MCF 10A (cell line): ENCODE results near the gene WAC. TPM values are rescaled to one million over a fixed set of nuclear protein-coding genes. Genes with fewer than 3 reads are reported as not detected.
"Not testable (repeated sequence)": the region's sequence is repeated elsewhere in the genome, so short reads cannot be mapped to it uniquely, and the experiment has no call there.

Experiments
- BruUV-seq: library from RNA; stranded (reverse); fragments of 400-500 nt; replicated peaks from 2 replicates; lab custom pipeline; 2021; lab: Mats Ljungman, UMichigan
- CTCF ChIA-PET: fragments of 300-600 bp; sonication (Branson Sonifier 250); formaldehyde crosslinking; extraction: SDS; loops from one replicate; lab custom pipeline; 2021; ENCODE audit warnings: antibody characterized with exemption, inconsistent platforms; lab: Yijun Ruan, JAX
- POLR2A ChIA-PET: fragments of 300-600, 350-650 bp; sonication (Branson Sonifier 250); formaldehyde crosslinking; extraction: SDS; loops from one replicate; lab custom pipeline; 2020; ENCODE audit warnings: antibody characterized with exemption, inconsistent platforms; lab: Yijun Ruan, JAX
- DNase-seq: peaks from one replicate; pipeline ENCODE4 v3.0.0-alpha.2; 2018; ENCODE audit not compliant: unreplicated experiment
- H3K27ac Mint-ChIP-seq: one replicate; pipeline ENCODE4 v1.8.0; 2022; ENCODE audit warnings: mild to moderate bottlenecking, low read depth, mixed read lengths; ENCODE audit not compliant: unreplicated experiment
- H3K27me3 Mint-ChIP-seq: one replicate; pipeline ENCODE4 v1.8.0; 2022; ENCODE audit warnings: mixed read lengths; ENCODE audit not compliant: insufficient read depth, unreplicated experiment
- H3K36me3 Mint-ChIP-seq: one replicate; pipeline ENCODE4 v1.8.0; 2022; ENCODE audit warnings: mild to moderate bottlenecking, moderate library complexity, mixed read lengths; ENCODE audit not compliant: insufficient read depth, unreplicated experiment
- H3K4me1 Mint-ChIP-seq: one replicate; pipeline ENCODE4 v1.8.0; 2022; ENCODE audit warnings: mixed read lengths; ENCODE audit not compliant: insufficient read depth, unreplicated experiment
- H3K4me3 Mint-ChIP-seq: one replicate; pipeline ENCODE4 v1.8.0; 2022; ENCODE audit warnings: mild to moderate bottlenecking, moderate library complexity, mixed read lengths; ENCODE audit not compliant: unreplicated experiment
- H3K9me3 Mint-ChIP-seq: one replicate; pipeline ENCODE4 v1.8.0; 2022; ENCODE audit warnings: mixed read lengths; ENCODE audit not compliant: unreplicated experiment
- CTCF ChIP-seq: fragments of 200-600 bp; IDR thresholded peaks from one replicate; pipeline ENCODE4 v1.8.0; 2022; ENCODE audit warnings: antibody characterized with exemption, mild to moderate bottlenecking; ENCODE audit not compliant: unreplicated experiment
- intact Hi-C: fragments of 100-400 bp; cut with micrococcal nuclease; formaldehyde crosslinking; loops from 2 replicates; pipeline ENCODE4 v1.14.1; 2022
- total RNA-seq: library from RNA; stranded (reverse); gene quantifications from 2 replicates; pipeline ENCODE4 v1.2.3, GENCODE V29; 2022

The WAC gene
- total RNA-seq, 1 experiment from 2014 or later, result 155 TPM

- no peaks in the 10 kb centered on the region for H3K36me3 Mint-ChIP-seq
- ChIA-PET POLR2A (interaction anchor here (0.7 to 0.8 kb wide), 2 partner anchors 35 to 38 kb away, joined by 3 to 4 read pairs; no protein-coding TSS in a partner anchor), CTCF (interaction anchor here (1.0 kb wide), 1 partner anchor 9 kb away, joined by 4 read pairs; no protein-coding TSS in a partner anchor)
- intact Hi-C loops, result no loop called here
- H3K27ac Mint-ChIP-seq, result no peak overlapping the region
- BruUV-seq, result no TSS peak
- no peak overlapping the region for H3K4me3 Mint-ChIP-seq
- peaks cover 6% of the 10 kb centered on the region for H3K4me1 Mint-ChIP-seq
- no peaks in the 10 kb centered on the region for H3K27me3 Mint-ChIP-seq
- H3K9me3 Mint-ChIP-seq, result no peaks in the 10 kb centered on the region
- TF ChIP-seq CTCF, result no peak
- DNase-seq, result no peak
These were observed 35.4 kb upstream of the WAC start for GRCh38 chr10:28497313-28498126.

GRCh38 chr10:28500203-28500602, 32.7 kb upstream of the WAC start:
- intact Hi-C loops, H3K27me3 Mint-ChIP-seq, H3K36me3 Mint-ChIP-seq, H3K4me3 Mint-ChIP-seq, POLR2A ChIA-PET, H3K9me3 Mint-ChIP-seq, H3K27ac Mint-ChIP-seq, DNase-seq, CTCF ChIA-PET, BruUV-seq: not testable (repeated sequence)
- peaks cover 12% of the 10 kb centered on the region for H3K4me1 Mint-ChIP-seq

- CTCF ChIA-PET, result interaction anchor here (0.7 kb wide), 1 partner anchor 75 kb away, joined by 3 read pairs; no protein-coding TSS in a partner anchor
- H3K4me3 Mint-ChIP-seq, result peak overlapping the region; percentile 70
- peak; percentile 88 for DNase-seq
- peak; percentile 13 for TF ChIP-seq CTCF
- intact Hi-C loops, result no loop called here
- H3K36me3 Mint-ChIP-seq, result no peaks in the 10 kb centered on the region
- peaks cover 6% of the 10 kb centered on the region for H3K4me1 Mint-ChIP-seq
- no peaks in the 10 kb centered on the region for H3K9me3 Mint-ChIP-seq
- no peak overlapping the region for H3K27ac Mint-ChIP-seq
- POLR2A ChIA-PET, result no interaction called here
- no TSS peak for BruUV-seq
- no peaks in the 10 kb centered on the region for H3K27me3 Mint-ChIP-seq
These were observed 29.8 kb upstream of the WAC start for GRCh38 chr10:28503114-28503513.

GRCh38 chr10:28505359-28505959, 27.5 kb upstream of the WAC start:
- Mint-ChIP-seq H3K27me3 (no peaks in the 10 kb centered on the region), H3K27ac (no peak overlapping the region), H3K4me3 (no peak overlapping the region), H3K36me3 (no peaks in the 10 kb centered on the region), H3K4me1 (peaks cover 6% of the 10 kb centered on the region), H3K9me3 (no peaks in the 10 kb centered on the region)
- CTCF ChIA-PET, result no interaction called here
- no peak for TF ChIP-seq CTCF
- intact Hi-C loops, result no loop called here
- peak; percentile 36 for DNase-seq
- POLR2A ChIA-PET, result no interaction called here
- BruUV-seq, result no TSS peak
